ENCODE results near the gene HMCN2.

GRCh38 chr9:130243015-130243881, 22.3 kb upstream of the HMCN2 start:
- TF ChIP-seq POLR2A (IDR thresholded peaks at IDR 0.05): no peak
- TF ChIP-seq CTCF (IDR thresholded peaks at IDR 0.05): peak; percentile 73 to 82 (median 77)
- no peak for TF ChIP-seq EP300 (IDR thresholded peaks at IDR 0.05)

Data from ovary (tissue), 3 donors.